Muscle of leg (tissue), 9 donors: Measurements from ENCODE around the gene TCFL5. TPM values are rescaled to one million over a fixed set of nuclear protein-coding genes. Genes with fewer than 3 reads are reported as not detected.

Experiments
- polyA plus RNA-seq, 8 donors: library from polyadenylated mRNA; unstranded; fragments of 120-200 nt; gene quantifications; one replicate each; pipeline versions ENCODE4 v1.2.1 to v1.2.3, GENCODE V29; 2013; ENCODE audit warnings: inconsistent platforms in 1 of 8, low replicate concordance in 1 of 8; ENCODE audit not compliant: insufficient read length in 8 of 8, insufficient read depth in 1 of 8
- total RNA-seq: library from RNA; stranded (reverse); fragments of 120-200 nt; gene quantifications from one replicate; pipeline ENCODE4 v1.2.4, GENCODE V29; 2013

Gene TCFL5
- total and polyA plus RNA-seq, 9 donors = 6.1 to 12.1 (median 8.2) TPM

Other genes starting within 250 kb of the TCFL5 start
- 0.53 TPM for gene SLCO4A1, start 219.3 kb downstream of the TCFL5 start, total RNA-seq
- 1 to 10 TPM in 1 of 8 donors, under 1 TPM in 7; 0.11 to 1.2 (median 0.45) TPM for gene SLCO4A1, start 219.3 kb downstream of the TCFL5 start, polyA plus RNA-seq
- gene NTSR1, start 153.0 kb downstream of the TCFL5 start, total RNA-seq = 0.04 TPM
- gene NTSR1, start 153.0 kb downstream of the TCFL5 start, polyA plus RNA-seq = under 1 TPM; 0.10 to 0.27 (median 0.18) TPM
- gene MRGBP, start 65.3 kb downstream of the TCFL5 start, total RNA-seq = 12.1 TPM
- gene MRGBP, start 65.3 kb downstream of the TCFL5 start, polyA plus RNA-seq = 10 to 100 TPM in 6 of 8 donors, 1 to 10 TPM in 2; 8.4 to 13.4 (median 11.7) TPM
- gene OGFR, start 57.0 kb downstream of the TCFL5 start, total RNA-seq = 23.2 TPM
- 10 to 100 TPM; 16.7 to 26.6 (median 21.5) TPM for gene OGFR, start 57.0 kb downstream of the TCFL5 start, polyA plus RNA-seq
- gene COL9A3, start 44.8 kb downstream of the TCFL5 start, total RNA-seq = 27.1 TPM
- 10 to 100 TPM in 6 of 8 donors, 1 to 10 TPM in 2; 6.4 to 43.5 (median 13.9) TPM for gene COL9A3, start 44.8 kb downstream of the TCFL5 start, polyA plus RNA-seq
- gene DIDO1, start 64.7 kb upstream of the TCFL5 start, total RNA-seq = 37.6 TPM
- 10 to 100 TPM; 35.0 to 42.0 (median 38.7) TPM for gene DIDO1, start 64.7 kb upstream of the TCFL5 start, polyA plus RNA-seq
- 22.0 TPM for gene GID8, start 76.3 kb upstream of the TCFL5 start, total RNA-seq
- gene GID8, start 76.3 kb upstream of the TCFL5 start, polyA plus RNA-seq = 10 to 100 TPM; 27.9 to 38.7 (median 30.8) TPM
- gene SLC17A9, start 90.9 kb upstream of the TCFL5 start, total RNA-seq = 1.7 TPM
- gene SLC17A9, start 90.9 kb upstream of the TCFL5 start, polyA plus RNA-seq = 1 to 10 TPM in 6 of 8 donors, under 1 TPM in 2; 0.41 to 1.5 (median 1.2) TPM
- not detected for gene BHLHE23, start 145.1 kb upstream of the TCFL5 start, total RNA-seq
- gene BHLHE23, start 145.1 kb upstream of the TCFL5 start, polyA plus RNA-seq = not detected